Nephron (organoid): Measurements from ENCODE around the gene NRG2.

Experiments
- H3K27ac Mint-ChIP-seq, 3 experiments: 2 replicates each; pipeline ENCODE4 v1.8.0; 2020; ENCODE audit warnings: mixed read lengths in 3 of 3, mild to moderate bottlenecking in 2 of 3, moderate library complexity in 1 of 3
- H3K27me3 Mint-ChIP-seq: 2 replicates; pipeline ENCODE4 v1.8.0; 2021; ENCODE audit warnings: low read depth, mild to moderate bottlenecking, moderate library complexity, mixed read lengths
- H3K36me3 Mint-ChIP-seq: 2 replicates; pipeline ENCODE4 v1.8.0; 2020; ENCODE audit warnings: low read depth, mixed read lengths
- H3K4me1 Mint-ChIP-seq: 2 replicates; pipeline ENCODE4 v1.8.0; 2020; ENCODE audit warnings: mixed read lengths
- H3K4me3 Mint-ChIP-seq, 3 experiments: 2 replicates each; pipeline ENCODE4 v1.8.0; 2020; ENCODE audit warnings: mild to moderate bottlenecking in 3 of 3, mixed read lengths in 3 of 3, moderate library complexity in 2 of 3
- H3K9me3 Mint-ChIP-seq: 2 replicates; pipeline ENCODE4 v1.8.0; 2020; ENCODE audit warnings: mixed read lengths
- CTCF ChIP-seq, 3 experiments: fragments of 200-600 bp; sonication (generic); IDR thresholded peaks; one replicate each; pipeline ENCODE4 v1.5.0; 2021; ENCODE audit warnings: antibody characterized with exemption in 3 of 3; ENCODE audit not compliant: unreplicated experiment in 3 of 3

NRG2 gene

GRCh38 chr5:140039561-140039960, 3.5 kb downstream of the NRG2 start:
- peaks cover 6% of the 10 kb centered on the region for H3K9me3 Mint-ChIP-seq
- no peak for TF ChIP-seq CTCF (IDR thresholded peaks at IDR 0.05; ENCODE audit: unreplicated experiment in 3 of 3)
- H3K36me3 Mint-ChIP-seq, result peaks cover 4% of the 10 kb centered on the region

GRCh38 chr5:140038373-140038957, 4.6 kb downstream of the NRG2 start:
- Mint-ChIP-seq H3K9me3 (peaks cover 6% of the 10 kb centered on the region), H3K4me3 (peak overlapping the region in 2 of 3 experiments; percentile 13 to 26), H3K27ac (no peak overlapping the region), H3K4me1 (peaks cover 9% of the 10 kb centered on the region), H3K27me3 (peaks cover 94% of the 10 kb centered on the region), H3K36me3 (peaks cover 4% of the 10 kb centered on the region)
- no peak for TF ChIP-seq CTCF (IDR thresholded peaks at IDR 0.05; ENCODE audit: unreplicated experiment in 3 of 3)

More at GRCh38 chr5:140039561-140039960, 3.5 kb downstream of the NRG2 start:
- no peak overlapping the region for H3K27ac Mint-ChIP-seq
- H3K4me1 Mint-ChIP-seq, result peaks cover 13% of the 10 kb centered on the region
- no peak overlapping the region for H3K4me3 Mint-ChIP-seq
- peaks cover 95% of the 10 kb centered on the region for H3K27me3 Mint-ChIP-seq

- Mint-ChIP-seq H3K9me3 (peaks cover 6% of the 10 kb centered on the region), H3K4me3 (no peak overlapping the region), H3K36me3 (peaks cover 4% of the 10 kb centered on the region), H3K27me3 (peaks cover 93% of the 10 kb centered on the region), H3K4me1 (peaks cover 9% of the 10 kb centered on the region), H3K27ac (no peak overlapping the region)
- TF ChIP-seq CTCF (IDR thresholded peaks at IDR 0.05; ENCODE audit: unreplicated experiment in 3 of 3), result no peak
Measured at GRCh38 chr5:140037012-140037411, 6.1 kb downstream of the NRG2 start.

GRCh38 chr5:140035881-140036280, 7.2 kb downstream of the NRG2 start:
- Mint-ChIP-seq H3K27ac (no peak overlapping the region), H3K4me3 (no peak overlapping the region), H3K4me1 (no peaks in the 10 kb centered on the region), H3K9me3 (peaks cover 6% of the 10 kb centered on the region), H3K36me3 (peaks cover 4% of the 10 kb centered on the region), H3K27me3 (peaks cover 93% of the 10 kb centered on the region)
- no peak for TF ChIP-seq CTCF (IDR thresholded peaks at IDR 0.05; ENCODE audit: unreplicated experiment in 3 of 3)

- no peak for TF ChIP-seq CTCF (IDR thresholded peaks at IDR 0.05; ENCODE audit: unreplicated experiment in 3 of 3)
- Mint-ChIP-seq H3K27me3 (peaks cover 88% of the 10 kb centered on the region), H3K4me3 (no peak overlapping the region), H3K4me1 (no peaks in the 10 kb centered on the region), H3K36me3 (peaks cover 4% of the 10 kb centered on the region), H3K9me3 (peaks cover 6% of the 10 kb centered on the region), H3K27ac (no peak overlapping the region)
Measured at GRCh38 chr5:140033037-140033760, 9.9 kb downstream of the NRG2 start.

- H3K4me1 Mint-ChIP-seq, result no peaks in the 10 kb centered on the region
- H3K27me3 Mint-ChIP-seq, result peaks cover 88% of the 10 kb centered on the region
- peaks cover 4% of the 10 kb centered on the region for H3K36me3 Mint-ChIP-seq
- H3K27ac Mint-ChIP-seq, result no peak overlapping the region
- no peak overlapping the region for H3K4me3 Mint-ChIP-seq
- TF ChIP-seq CTCF (IDR thresholded peaks at IDR 0.05; ENCODE audit: unreplicated experiment in 3 of 3), result no peak
- peaks cover 6% of the 10 kb centered on the region for H3K9me3 Mint-ChIP-seq
Measured at GRCh38 chr5:140032296-140032695, 10.8 kb downstream of the NRG2 start.
